Measurements from ENCODE around the gene DHRS9. TPM values are rescaled to one million over a fixed set of nuclear protein-coding genes. Genes with fewer than 3 reads are reported as not detected.

The DHRS9 gene
- total RNA-seq, 1 donor from 2014 or later: not detected

DNA sequence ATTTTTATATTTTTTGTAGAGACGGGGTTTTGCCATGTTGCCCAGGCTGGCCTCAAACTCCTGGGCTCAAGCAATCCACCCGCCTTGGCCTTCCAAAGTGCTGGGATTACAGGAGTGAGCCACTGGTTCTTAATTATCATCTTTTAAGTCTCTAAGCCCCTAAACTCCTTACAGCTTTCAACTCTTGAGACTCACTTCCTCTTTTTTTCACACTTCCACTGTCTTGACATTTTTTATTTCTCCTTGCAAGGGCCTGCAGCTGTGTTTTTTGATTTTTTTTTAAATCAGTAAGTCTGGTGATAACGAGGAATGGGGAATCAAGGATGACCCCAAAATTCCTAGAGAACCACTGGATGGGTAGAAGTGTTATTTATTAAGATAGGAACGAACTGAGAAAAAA, 29.7 kb upstream of the DHRS9 start:
- TF ChIP-seq CTCF (IDR thresholded peaks at IDR 0.05; ENCODE audit: insufficient read depth, low read length, poor library complexity, severe bottlenecking): no peak

GRCh38 chr2:169041594-169041993, 27.8 kb upstream of the DHRS9 start:
- H3K36me3 ChIP-seq (ENCODE audit: control insufficient read depth, insufficient read depth, low read length): no peaks in the 10 kb centered on the region
- no peak for DNase-seq (ENCODE audit: low read depth)
- no peak for TF ChIP-seq CTCF (IDR thresholded peaks at IDR 0.05; ENCODE audit: insufficient read depth, low read length, poor library complexity, severe bottlenecking)
- H3K27me3 ChIP-seq (ENCODE audit: control insufficient read depth, insufficient read depth, low read length): no peaks in the 10 kb centered on the region
- no peak overlapping the region for H3K4me3 ChIP-seq (ENCODE audit: low read depth, low read length)

More for the DNA sequence above, 29.7 kb upstream of the DHRS9 start:
- Histone ChIP-seq H3K27me3 (ENCODE audit: control insufficient read depth, insufficient read depth, low read length) (no peaks in the 10 kb centered on the region), H3K4me3 (ENCODE audit: low read depth, low read length) (no peak overlapping the region), H3K36me3 (ENCODE audit: control insufficient read depth, insufficient read depth, low read length) (no peaks in the 10 kb centered on the region)
- DNase-seq (ENCODE audit: low read depth): no peak

- no peak for DNase-seq (ENCODE audit: low read depth)
- no peak for TF ChIP-seq CTCF (IDR thresholded peaks at IDR 0.05; ENCODE audit: insufficient read depth, low read length, poor library complexity, severe bottlenecking)
- no peaks in the 10 kb centered on the region for H3K36me3 ChIP-seq (ENCODE audit: control insufficient read depth, insufficient read depth, low read length)
- no peaks in the 10 kb centered on the region for H3K27me3 ChIP-seq (ENCODE audit: control insufficient read depth, insufficient read depth, low read length)
- no peak overlapping the region for H3K4me3 ChIP-seq (ENCODE audit: low read depth, low read length)
Measured at GRCh38 chr2:169042856-169043255, 26.5 kb upstream of the DHRS9 start.

- Histone ChIP-seq H3K4me3 (ENCODE audit: low read depth, low read length) (no peak overlapping the region), H3K27me3 (ENCODE audit: control insufficient read depth, insufficient read depth, low read length) (no peaks in the 10 kb centered on the region), H3K36me3 (ENCODE audit: control insufficient read depth, insufficient read depth, low read length) (no peaks in the 10 kb centered on the region)
- DNase-seq (ENCODE audit: low read depth): no peak
- no peak for TF ChIP-seq CTCF (IDR thresholded peaks at IDR 0.05; ENCODE audit: insufficient read depth, low read length, poor library complexity, severe bottlenecking)
Measured at GRCh38 chr2:169046440-169047151, 22.8 kb upstream of the DHRS9 start.

DNA sequence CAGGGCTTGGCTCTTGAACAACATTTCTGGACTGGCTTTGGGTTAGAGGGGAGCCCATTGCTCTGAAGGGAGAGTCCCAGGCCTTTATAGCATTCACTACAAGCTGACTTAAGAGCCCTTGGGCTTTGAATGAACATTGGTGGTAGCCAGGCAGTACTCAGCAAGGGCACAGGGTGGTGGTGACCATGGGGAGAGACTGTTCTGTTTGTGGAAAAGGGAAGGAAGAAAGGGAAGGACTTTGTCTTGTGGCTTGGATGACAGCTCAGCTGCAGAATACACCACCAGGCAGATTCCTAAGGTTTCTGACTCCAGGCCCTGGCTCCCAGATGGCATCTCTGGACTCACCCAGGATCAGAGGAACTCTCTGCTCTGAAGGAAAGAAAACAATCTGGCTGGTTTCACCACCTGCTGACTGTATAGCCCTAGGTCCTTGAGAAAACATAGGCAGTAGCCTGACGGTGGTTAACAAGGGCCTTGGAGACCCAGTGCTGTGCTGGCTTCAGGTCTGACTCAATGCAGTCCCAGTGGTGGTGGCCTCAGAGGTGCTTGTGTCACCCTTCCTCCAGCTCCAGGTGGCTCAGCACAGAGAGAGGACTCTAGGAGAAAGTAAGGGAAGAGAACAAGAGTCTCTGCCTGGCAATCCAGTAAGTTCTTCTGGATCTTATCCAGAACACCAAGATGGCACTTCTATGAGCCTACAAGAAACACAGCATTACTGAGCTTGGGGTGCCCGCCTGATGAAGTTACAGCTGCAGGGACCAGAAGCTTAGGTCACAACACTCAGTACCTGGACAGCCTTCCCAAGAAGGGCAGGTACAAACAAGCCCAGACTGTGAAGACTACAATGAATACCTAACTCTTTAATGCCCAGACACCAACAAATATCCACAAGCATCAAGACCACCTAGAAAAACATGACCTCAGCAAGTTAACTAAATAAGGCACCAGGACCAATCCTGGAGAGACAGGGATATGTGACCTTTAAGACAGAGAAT, 21.8 kb upstream of the DHRS9 start:
- no peaks in the 10 kb centered on the region for H3K36me3 ChIP-seq (ENCODE audit: control insufficient read depth, insufficient read depth, low read length)
- H3K27me3 ChIP-seq (ENCODE audit: control insufficient read depth, insufficient read depth, low read length): no peaks in the 10 kb centered on the region
- no peak overlapping the region for H3K4me3 ChIP-seq (ENCODE audit: low read depth, low read length)
- no peak for TF ChIP-seq CTCF (IDR thresholded peaks at IDR 0.05; ENCODE audit: insufficient read depth, low read length, poor library complexity, severe bottlenecking)
- no peak for DNase-seq (ENCODE audit: low read depth)

Measured in kidney epithelial cell (primary cell).